WTC11 (cell line): ENCODE results near the gene PFKP.

Experiments used
- AFF4 ChIP-seq: sonication (generic); formaldehyde crosslinking; IDR thresholded peaks from 2 replicates; pipeline ENCODE4 v1.8.1; 2023; ENCODE audit warnings: mild to moderate bottlenecking, missing genetic modification reagents, borderline replicate concordance
- ATF1 ChIP-seq: sonication (generic); formaldehyde crosslinking; IDR thresholded peaks from 2 replicates; pipeline ENCODE4 v1.8.1; 2023; ENCODE audit warnings: mild to moderate bottlenecking, moderate library complexity, missing genetic modification reagents
- CREB1 ChIP-seq: sonication (generic); formaldehyde crosslinking; IDR thresholded peaks from 2 replicates; pipeline ENCODE4 v1.8.0; 2023; ENCODE audit warnings: mild to moderate bottlenecking, missing genetic modification reagents
- CREM ChIP-seq: sonication (generic); formaldehyde crosslinking; IDR thresholded peaks from 2 replicates; pipeline ENCODE4 v1.8.1; 2022; ENCODE audit warnings: mild to moderate bottlenecking, missing genetic modification reagents, moderate library complexity
- CTCF ChIP-seq: fragments of 200-600 bp; IDR thresholded peaks from 2 replicates; pipeline ENCODE4 v1.8.0; 2022; ENCODE audit warnings: antibody characterized with exemption
- ELF4 ChIP-seq: sonication (generic); formaldehyde crosslinking; IDR thresholded peaks from 2 replicates; pipeline ENCODE4 v1.8.1; 2022; ENCODE audit warnings: low read depth, mild to moderate bottlenecking, moderate library complexity, missing genetic modification reagents
- NFYB ChIP-seq: sonication (generic); formaldehyde crosslinking; conservative IDR thresholded peaks from 2 replicates; pipeline ENCODE4 v1.8.0; 2022; ENCODE audit warnings: low read depth, missing genetic modification reagents
- NR3C1 ChIP-seq: sonication (generic); formaldehyde crosslinking; conservative IDR thresholded peaks from 2 replicates; pipeline ENCODE4 v1.8.1; 2023; ENCODE audit warnings: low read depth, mild to moderate bottlenecking, missing genetic modification reagents
- OVOL2 ChIP-seq: fragments of 250-450 bp; sonication (Bioruptor Pico); IDR thresholded peaks from 2 replicates; pipeline ENCODE4 v1.9.0; 2021; ENCODE audit warnings: mild to moderate bottlenecking, borderline replicate concordance
- RELA ChIP-seq: sonication (generic); formaldehyde crosslinking; IDR thresholded peaks from 2 replicates; pipeline ENCODE4 v1.8.1; 2022; ENCODE audit warnings: missing genetic modification reagents, mild to moderate bottlenecking, borderline replicate concordance
- SP1 ChIP-seq: sonication (generic); formaldehyde crosslinking; conservative IDR thresholded peaks from 2 replicates; pipeline ENCODE4 v1.8.1; 2022; ENCODE audit warnings: missing genetic modification reagents
- ZBTB21 ChIP-seq: sonication (generic); formaldehyde crosslinking; IDR thresholded peaks from 2 replicates; pipeline ENCODE4 v1.8.1; 2023; ENCODE audit warnings: mild to moderate bottlenecking, missing genetic modification reagents, borderline replicate concordance
- ZNF396 ChIP-seq: fragments of 250-450 bp; sonication (Bioruptor Pico); IDR thresholded peaks from 2 replicates; pipeline ENCODE4 v1.8.0; 2021; ENCODE audit warnings: mild to moderate bottlenecking, moderate library complexity, borderline replicate concordance

GRCh38 chr10:3027866-3028265 lies 39.5 kb upstream of the PFKP start:
- no peak for TF ChIP-seq NFYB (CRISPR knock-in tag)
- TF ChIP-seq ELF4 (CRISPR knock-in tag): no peak
- TF ChIP-seq ZNF396 (CRISPR knock-in tag): no peak
- no peak for TF ChIP-seq CTCF
- no peak for TF ChIP-seq OVOL2 (CRISPR knock-in tag)
- TF ChIP-seq ATF1 (CRISPR knock-in tag): no peak
- TF ChIP-seq NR3C1: no peak
- no peak for TF ChIP-seq CREB1 (CRISPR knock-in tag)
- no peak for TF ChIP-seq CREM (CRISPR knock-in tag)
- no peak for TF ChIP-seq RELA (CRISPR knock-in tag)
- no peak for TF ChIP-seq SP1
- no peak for TF ChIP-seq ZBTB21 (CRISPR knock-in tag)
- no peak for TF ChIP-seq AFF4 (CRISPR knock-in tag)
